HG02981 (cell line): ENCODE results near the gene KLHL7.
"Not testable (repeated sequence)": the region's sequence is repeated elsewhere in the genome, so short reads cannot be mapped to it uniquely, and the experiment has no call there.

Experiments used
- ATAC-seq: cut with Tn5 transposase; IDR thresholded peaks from one replicate; pipeline ENCODE4 v1.9.1; 2021; ENCODE audit warnings: mild to moderate bottlenecking, moderate library complexity; ENCODE audit not compliant: unreplicated experiment

Gene KLHL7

DNA sequence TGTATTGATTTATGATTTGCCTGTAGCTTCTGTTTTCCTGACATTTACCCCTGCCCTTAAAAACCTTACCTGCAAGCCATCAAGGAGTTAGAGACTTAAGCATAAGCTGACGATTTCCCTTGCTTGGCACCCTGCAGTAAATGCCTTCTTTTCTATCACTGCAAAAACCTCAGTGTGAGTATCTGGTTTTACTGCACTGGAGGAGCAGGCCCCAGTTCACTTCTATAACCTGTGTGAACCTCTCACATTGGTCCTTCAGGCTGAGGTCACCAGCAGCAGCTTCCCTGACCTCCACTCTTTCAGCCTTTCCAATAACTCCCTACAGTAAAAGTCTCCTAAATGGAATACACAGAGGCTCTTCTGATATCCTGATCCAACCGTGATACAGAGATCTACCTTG lies 106.8 kb downstream of the KLHL7 start:
- ATAC-seq: no peak

DNA sequence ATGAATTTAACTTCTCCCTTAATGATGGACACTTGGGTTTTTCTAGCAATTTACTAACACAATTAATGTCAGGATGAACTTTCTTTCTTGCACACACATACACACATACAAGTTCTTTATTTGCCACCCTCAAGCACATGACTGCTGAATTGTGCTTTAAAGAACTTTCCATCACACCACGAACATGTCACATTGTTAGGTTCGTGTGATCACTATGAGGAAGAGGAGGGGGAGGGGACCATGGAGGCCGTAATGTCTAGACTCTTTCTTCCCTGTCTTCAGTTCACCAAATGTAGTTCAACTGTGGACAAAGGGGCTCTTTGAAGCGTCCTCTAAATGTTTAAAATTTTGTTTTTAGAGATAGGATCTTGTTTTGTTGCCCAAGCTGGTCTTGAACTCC lies 107.3 kb downstream of the KLHL7 start:
- ATAC-seq: no peak

DNA sequence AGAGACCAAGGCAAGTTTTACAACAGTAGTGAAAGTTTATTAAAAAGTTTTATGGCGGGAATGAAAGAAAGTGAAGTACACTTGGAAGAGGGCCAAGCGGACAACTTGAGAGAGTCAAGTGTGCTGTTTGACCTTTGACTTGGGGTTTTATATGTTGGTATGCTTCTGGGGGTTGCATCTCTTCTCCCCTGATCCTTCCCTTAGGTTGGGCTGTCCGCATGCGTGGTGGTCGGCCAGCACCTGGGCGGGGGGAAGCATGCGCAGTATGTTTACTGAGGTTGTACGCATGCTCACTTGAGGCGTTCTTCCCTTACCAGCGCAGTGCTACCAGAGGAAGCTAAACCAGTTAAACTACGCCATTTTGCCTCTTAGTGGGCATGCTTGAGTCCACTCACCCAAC lies 108.2 kb downstream of the KLHL7 start:
- no peak for ATAC-seq

DNA sequence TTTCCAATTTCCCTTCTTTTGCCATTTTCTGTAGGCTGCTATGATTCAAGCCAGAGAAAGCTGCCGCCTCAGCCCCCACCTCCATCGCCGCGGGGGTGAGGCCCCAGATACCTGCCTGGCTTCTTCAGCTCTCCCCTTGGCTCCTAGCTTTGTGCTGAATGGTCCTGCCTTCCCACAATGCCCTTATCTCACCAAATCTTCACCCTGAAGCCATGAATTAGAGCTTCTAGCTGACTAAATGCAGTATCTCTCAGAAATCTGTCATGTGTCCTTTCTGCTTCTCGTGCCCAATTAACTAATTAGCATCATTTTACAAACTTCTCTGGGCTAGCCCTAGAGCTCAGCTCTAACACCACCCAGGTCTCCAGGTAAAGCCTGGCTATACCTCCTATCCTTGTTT lies 108.8 kb downstream of the KLHL7 start:
- no peak for ATAC-seq

DNA sequence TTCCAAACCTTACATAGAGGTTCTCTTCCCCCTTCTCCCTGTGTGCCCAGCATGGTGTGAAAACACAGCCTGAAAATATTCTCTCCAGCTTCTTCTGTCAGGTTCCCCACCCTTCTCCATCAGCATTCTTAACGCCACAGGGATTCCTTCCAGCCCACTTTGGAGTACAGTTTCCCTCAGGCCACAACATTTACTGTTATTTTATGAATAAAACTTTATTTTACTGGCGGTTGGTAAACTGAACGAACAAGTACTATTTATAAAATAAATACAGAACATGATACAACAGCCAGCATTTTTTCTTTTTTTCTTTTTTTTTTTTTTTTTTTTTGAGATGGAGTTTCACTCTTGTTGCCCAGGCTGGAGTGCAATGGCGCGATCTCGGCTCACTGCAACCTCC lies 109.4 kb downstream of the KLHL7 start:
- ATAC-seq: no peak

DNA sequence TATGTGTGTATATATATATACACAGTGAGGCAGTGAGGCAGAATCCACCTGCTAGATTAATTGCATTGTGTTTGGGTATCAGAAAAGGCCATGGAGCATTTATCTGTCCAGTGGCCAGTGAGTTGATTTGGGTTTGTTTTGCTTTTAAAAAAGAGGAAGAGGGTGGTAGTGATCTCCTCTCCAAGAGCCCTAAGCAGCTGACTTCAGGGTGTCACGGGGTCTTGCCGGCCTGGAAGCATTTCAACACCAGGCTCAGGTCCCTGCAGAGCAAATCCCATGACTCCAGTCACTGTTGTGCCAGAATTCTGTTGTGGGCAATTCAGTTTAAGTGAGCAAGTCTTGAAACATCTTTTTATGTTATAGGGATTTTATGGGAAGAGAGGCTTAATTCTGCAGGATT lies 110.4 kb downstream of the KLHL7 start:
- ATAC-seq: no peak

DNA sequence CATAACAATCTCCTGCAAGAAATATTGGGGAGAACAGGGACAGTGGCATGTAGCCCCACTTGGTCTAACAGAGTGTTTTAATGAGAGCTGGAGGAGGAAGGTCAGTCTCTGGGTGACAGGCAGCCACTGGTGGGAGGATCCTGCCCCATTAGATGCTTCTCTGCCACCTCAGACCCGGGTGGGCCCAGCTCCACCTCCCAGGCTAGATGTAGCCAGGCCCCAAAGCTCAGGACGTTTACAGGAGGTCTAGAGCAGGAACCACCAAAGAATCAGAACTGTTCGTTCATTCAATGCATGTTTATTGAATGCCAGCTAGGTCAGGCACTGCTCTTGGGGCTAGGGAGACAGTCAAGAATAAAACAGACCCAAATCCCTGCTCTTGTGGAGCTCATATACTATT lies 112.6 kb downstream of the KLHL7 start:
- no peak for ATAC-seq

DNA sequence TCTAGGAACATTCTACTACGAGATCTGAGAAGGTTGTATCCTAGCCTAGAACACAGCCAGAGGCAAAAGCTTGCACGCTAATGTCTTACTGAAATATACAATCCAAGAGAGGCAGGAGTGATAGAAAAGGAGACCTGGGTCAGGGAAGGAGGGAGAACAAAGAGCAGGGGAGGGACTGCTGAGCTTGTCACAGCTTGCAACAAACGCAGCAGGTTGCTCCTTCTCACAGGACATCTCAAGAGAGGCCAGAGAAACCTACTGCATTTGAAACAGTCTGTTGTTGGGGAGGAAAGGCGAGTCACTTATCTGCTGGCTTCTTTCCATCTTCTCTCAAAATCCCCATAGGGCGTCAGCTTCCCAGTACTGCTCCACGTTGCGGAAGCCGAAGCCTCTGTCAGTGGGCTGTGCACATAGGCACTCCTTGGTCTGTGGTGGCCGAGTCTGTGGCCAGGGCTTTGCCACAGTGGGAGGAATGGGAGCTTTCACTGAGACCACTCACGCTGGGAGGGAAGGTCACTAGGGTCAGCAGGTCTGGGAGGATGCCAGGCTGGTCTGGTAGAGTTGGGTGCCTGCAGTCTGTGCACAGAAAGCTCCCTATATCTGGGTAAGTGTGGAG lies 115.2 kb downstream of the KLHL7 start:
- ATAC-seq: no peak

DNA sequence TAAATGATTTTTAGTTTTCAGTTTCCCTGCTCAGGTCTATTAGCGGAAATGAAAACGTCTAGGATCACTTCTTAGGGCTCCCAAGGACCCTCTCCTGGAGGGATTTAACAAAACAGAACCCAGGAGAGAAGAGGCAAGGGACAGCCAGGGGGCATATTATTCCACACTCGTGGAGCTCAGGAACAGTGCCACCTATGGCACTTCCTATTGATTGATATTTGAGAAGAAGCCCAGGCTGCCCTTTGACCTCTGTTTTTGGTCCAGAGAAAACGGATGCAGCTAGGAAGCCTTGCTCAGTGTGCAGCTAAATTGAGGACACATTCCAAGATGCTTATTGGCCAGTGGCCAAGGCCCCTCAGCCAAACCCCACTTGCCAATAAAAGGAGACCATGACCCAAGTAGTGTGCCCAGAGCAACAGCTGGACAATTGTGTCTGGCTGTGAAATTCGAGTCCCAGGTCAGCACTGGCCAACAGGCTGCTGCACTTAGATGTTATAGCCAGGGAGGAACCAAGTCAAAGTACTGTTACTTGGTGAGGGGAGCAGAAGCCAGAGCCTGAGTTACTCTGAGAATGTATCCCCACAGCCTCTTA lies 117.0 kb downstream of the KLHL7 start:
- ATAC-seq: no peak

DNA sequence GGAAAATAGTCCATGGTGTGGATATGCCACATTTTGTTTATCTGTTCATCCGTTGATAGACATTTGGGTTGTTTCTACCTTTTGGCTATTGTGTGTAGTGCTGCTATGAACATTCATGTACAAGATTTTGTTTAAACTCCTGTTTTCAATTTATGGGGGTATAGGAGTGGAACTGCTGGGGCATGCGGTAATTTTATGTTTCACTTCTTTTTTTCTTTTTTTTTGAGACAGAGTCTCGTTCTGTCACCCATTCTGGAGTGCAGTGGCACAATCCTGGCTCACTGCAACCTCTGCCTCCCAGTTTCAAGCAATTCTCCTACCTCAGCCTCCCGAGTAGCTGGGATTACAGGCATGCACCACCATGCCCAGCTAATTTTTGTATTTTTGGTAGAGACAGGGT lies 118.8 kb downstream of the KLHL7 start:
- ATAC-seq: not testable (repeated sequence)

DNA sequence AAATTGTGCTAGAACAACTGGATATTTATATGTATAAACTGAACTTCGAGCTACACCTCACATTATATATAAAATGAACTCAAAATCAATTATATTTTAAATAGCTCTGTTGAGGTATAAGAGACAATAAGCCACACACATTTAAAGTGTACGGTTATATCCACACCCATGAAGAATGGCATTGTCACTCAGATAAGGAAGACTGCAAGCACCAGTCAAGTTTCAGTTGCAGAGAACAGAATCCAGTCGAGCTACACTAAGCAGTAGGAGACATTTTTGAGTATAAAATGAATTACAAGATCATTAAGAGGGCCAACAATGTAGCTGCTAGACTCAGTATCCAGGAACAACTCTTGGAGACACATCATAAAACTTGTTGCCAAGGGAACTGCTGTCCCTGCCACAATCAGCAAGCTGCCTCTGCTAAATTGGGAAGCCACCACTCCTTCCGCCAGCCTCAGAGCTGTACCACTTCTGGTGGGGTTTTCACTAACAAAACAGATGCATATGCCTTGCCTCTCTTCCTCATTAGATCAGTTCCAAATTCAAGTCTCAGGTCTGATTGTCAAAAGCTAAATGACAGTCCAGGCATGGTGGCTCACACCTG lies 121.4 kb downstream of the KLHL7 start:
- no peak for ATAC-seq
